Measurements from ENCODE around the gene DEFB118.
"Not testable (repeated sequence)": the region's sequence is repeated elsewhere in the genome, so short reads cannot be mapped to it uniquely, and the experiment has no call there.

DEFB118 gene

DNA sequence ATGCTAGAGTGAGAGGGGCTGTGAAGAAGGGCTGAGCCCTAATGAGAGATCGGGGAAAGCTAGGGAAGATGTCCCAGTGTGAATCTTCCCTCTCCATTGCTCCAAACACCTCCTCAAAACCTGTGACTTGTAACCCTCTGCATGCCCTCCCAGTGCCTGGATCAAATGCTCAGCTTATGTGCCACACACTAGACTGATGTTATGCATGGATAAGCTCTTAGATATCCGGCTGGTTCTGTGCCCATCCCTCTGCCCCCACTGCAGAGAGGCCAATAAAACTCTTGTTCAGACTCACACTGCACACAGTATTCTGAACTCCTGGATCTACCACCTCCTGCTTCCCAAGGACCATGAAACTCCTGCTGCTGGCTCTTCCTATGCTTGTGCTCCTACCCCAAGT, at the start of gene DEFB118:
TSS of gene DEFB118 (plus strand) at position 301 of the 400 bp plus-strand sequence. CDS start at position 351, 50 bp downstream.
- DNase-seq (ENCODE audit: low read depth in 2 of 2), result no peak

- no peak for DNase-seq (ENCODE audit: low read depth in 2 of 2)
These were observed 45.9 kb upstream of the DEFB118 start for GRCh38 chr20:31322504-31322903.

GRCh38 chr20:31330893-31331292, 37.5 kb upstream of the DEFB118 start:
- no peak for DNase-seq (ENCODE audit: low read depth in 2 of 2)

GRCh38 chr20:31341470-31341869, 26.9 kb upstream of the DEFB118 start:
- DNase-seq (ENCODE audit: low read depth in 2 of 2), result no peak

- no peak for DNase-seq (ENCODE audit: low read depth in 2 of 2)
These were observed 12.4 kb upstream of the DEFB118 start for GRCh38 chr20:31355981-31356380.

- DNase-seq (ENCODE audit: low read depth in 2 of 2), result no peak
These were observed 5.1 kb upstream of the DEFB118 start for GRCh38 chr20:31363295-31363694.

DNA sequence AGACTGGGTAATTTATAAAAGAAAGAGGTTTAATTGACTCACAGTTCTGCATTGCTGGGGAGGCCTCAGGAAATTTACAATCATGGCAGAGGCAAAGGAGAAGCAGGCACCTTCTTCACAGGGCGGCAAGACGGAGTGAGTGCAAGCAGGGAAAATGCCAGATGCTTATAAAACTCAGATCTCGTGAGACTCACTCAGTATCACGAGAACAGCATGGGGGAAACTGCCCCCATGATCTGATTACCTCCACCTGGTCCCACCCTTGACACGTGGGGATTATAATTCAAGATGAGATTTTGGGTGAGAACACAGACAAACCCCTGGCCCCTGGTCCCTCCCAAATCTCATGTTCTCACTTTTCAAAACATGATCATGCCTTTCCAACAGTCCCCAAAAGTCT, 4.1 kb upstream of the DEFB118 start:
- DNase-seq (ENCODE audit: low read depth in 2 of 2), result not testable (repeated sequence)

GRCh38 chr20:31374346-31374745, 5.9 kb downstream of the DEFB118 start:
- no peak for DNase-seq (ENCODE audit: low read depth in 2 of 2)

DNA sequence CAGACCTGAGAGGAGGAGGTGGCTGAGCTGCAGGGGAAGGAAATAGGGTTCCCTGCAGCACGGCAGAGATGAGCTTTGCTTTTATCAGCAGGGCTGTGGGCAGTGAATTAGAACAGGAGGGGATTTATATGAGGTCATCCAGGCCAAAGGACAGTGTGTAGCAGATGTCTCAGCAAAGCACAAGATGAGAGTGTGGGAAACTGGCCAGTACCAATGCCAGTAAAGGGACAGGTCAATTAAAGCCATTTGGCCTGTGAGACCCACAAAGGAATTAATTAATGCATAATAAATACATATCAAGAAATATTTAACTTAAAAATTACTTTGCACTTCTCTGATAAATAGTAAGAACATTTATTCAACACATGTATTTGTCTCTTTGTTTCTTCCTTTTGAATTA, 22.1 kb downstream of the DEFB118 start, which contains the start of gene DEFB119:
TSS of gene DEFB119 (minus strand) at position 101 of the 400 bp plus-strand sequence. CDS start 107 bp downstream, outside the sequence.
- no peak for DNase-seq (ENCODE audit: low read depth in 2 of 2)

- DNase-seq (ENCODE audit: low read depth in 2 of 2), result no peak
These were observed 24.4 kb downstream of the DEFB118 start for GRCh38 chr20:31392836-31393235.

GRCh38 chr20:31394900-31395299, 26.5 kb downstream of the DEFB118 start:
- DNase-seq (ENCODE audit: low read depth in 2 of 2), result no peak

GRCh38 chr20:31403886-31404285, 35.5 kb downstream of the DEFB118 start:
- no peak for DNase-seq (ENCODE audit: low read depth in 2 of 2)

DNA sequence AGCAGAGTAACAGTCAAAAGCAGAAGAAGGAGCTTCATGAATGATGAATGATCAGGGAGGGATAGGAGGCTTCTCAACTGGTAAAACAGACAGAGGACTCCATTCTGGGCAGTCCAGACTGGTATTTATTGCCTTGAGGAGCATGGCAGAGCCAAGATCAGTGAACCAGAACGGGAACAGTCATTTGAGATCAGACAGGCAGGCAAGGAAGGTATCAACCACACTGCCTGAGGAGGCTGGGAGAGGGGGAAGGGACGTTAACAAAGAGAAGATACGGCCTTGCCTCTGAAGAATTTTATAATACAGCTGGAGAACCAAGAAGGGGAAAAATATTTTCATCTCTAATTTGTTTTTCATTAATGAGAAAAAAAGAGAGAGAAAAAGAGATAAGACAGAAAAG, 37.7 kb downstream of the DEFB118 start, which contains the start of gene DEFB121:
TSS of gene DEFB121 (minus strand) at position 101 of the 400 bp plus-strand sequence. CDS start at position 38, 63 bp downstream.
- DNase-seq (ENCODE audit: low read depth in 2 of 2), result no peak

DNA sequence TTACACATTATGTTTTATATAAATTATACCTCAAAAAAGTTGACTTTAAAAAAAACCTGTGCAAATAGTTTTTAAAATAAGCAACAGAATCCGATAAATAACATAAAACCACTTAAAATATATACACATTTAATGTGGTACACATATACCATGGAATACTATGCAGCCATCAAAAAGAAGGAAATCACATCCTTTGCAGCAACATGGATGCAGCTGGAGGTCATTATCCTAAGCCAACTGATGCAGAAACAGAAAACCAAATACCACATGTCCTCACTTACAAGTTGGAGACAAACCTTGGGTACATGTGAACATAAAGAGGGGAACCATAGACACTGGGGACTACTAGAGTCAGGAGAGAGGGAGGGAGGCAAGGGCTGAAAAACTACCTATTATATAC, 41.6 kb downstream of the DEFB118 start:
- DNase-seq (ENCODE audit: low read depth in 2 of 2), result no peak

DNA sequence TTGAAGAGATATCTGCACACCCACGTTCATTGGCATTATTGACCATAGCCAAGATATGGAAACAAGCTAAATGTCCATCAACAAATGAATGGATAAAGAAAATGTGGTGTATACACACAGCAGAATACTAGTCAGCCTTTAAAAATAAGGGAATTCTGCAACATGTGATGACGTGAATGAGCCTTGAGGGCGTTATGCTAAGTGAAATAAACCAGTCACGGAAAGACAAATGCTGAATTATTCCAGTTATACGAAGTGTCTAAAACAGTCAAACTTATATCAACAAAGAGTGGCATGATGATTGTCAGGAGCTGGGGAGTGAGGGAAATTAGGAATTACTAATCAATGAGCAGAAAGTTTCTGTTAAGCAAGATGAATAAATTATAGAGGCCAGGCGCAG, 46.0 kb downstream of the DEFB118 start:
- DNase-seq (ENCODE audit: low read depth in 2 of 2), result no peak

DNA sequence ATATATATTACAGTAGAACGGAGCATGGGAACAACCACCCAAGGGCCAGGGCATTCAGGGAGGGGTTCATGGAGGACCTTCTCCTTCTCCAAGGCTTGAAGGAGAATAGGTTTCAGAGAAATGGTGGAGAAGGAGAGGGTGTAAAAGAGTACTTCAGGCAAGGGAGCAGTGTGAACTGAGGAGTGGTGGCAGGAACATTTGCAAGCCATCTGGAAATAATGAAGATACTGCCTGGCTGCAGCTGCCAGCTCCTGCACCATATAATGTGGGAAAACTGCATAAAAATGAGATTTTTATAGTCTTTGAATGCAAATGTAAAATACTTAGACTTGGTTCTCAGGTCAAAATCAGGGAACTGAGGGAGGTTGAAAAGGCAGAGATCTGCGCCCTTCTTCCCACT, 47.3 kb downstream of the DEFB118 start:
- DNase-seq (ENCODE audit: low read depth in 2 of 2), result no peak

- no peak for DNase-seq (ENCODE audit: low read depth in 2 of 2)
These were observed 49.9 kb downstream of the DEFB118 start for GRCh38 chr20:31418307-31418706.
